NCI-H510A (cell line): Measurements from ENCODE around the gene HMX1.

Experiments used
- DNase-seq: peaks from one replicate; lab custom pipeline; 2025; lab: John Stamatoyannopoulos, UW

The HMX1 gene

GRCh38 chr4:8819473-8820177 lies 52.0 kb downstream of the HMX1 start:
- no peak for DNase-seq

GRCh38 chr4:8819019-8819418 lies 52.6 kb downstream of the HMX1 start:
- no peak for DNase-seq

- no peak for DNase-seq
Observed at GRCh38 chr4:8818063-8818881, 53.4 kb downstream of the HMX1 start.

- no peak for DNase-seq
Observed at GRCh38 chr4:8817813-8818062, 53.9 kb downstream of the HMX1 start.

GRCh38 chr4:8817096-8817812 lies 54.4 kb downstream of the HMX1 start:
- DNase-seq = no peak
